GM19025 (cell line): ENCODE data around the gene KIF16B.
"Not testable (repeated sequence)": the region's sequence is repeated elsewhere in the genome, so short reads cannot be mapped to it uniquely, and the experiment has no call there.

Source experiments
- ATAC-seq: cut with Tn5 transposase; IDR thresholded peaks from one replicate; pipeline ENCODE4 v1.9.1; 2021; ENCODE audit warnings: mild to moderate bottlenecking, low read depth, moderate library complexity; ENCODE audit not compliant: unreplicated experiment

The KIF16B gene

GRCh38 chr20:16236589-16237241 lies 336.5 kb downstream of the KIF16B start:
- no peak for ATAC-seq

- ATAC-seq = no peak
Measured at GRCh38 chr20:16230402-16230801, 342.8 kb downstream of the KIF16B start.

- ATAC-seq = no peak
Measured at GRCh38 chr20:16229813-16230212, 343.4 kb downstream of the KIF16B start.

GRCh38 chr20:16228722-16229121 lies 344.5 kb downstream of the KIF16B start:
- no peak for ATAC-seq

- not testable (repeated sequence) for ATAC-seq
Measured at GRCh38 chr20:16226961-16227360, 346.3 kb downstream of the KIF16B start.

GRCh38 chr20:16224836-16225235 lies 348.4 kb downstream of the KIF16B start:
- ATAC-seq = no peak

GRCh38 chr20:16222859-16223411 lies 350.3 kb downstream of the KIF16B start:
- no peak for ATAC-seq
